HepG2 (cell line): ENCODE data around the gene CLPTM1. TPM values are rescaled to one million over a fixed set of nuclear protein-coding genes. Genes with fewer than 3 reads are reported as not detected.
A peak's percentile ranks its signal among the peaks of the same experiment; 100 is the strongest.

Experiments
- ATAC-seq: fragments of 200-7000 bp; cut with Tn5 transposase; 3 replicates; pipeline ENCODE4 v1.9.1; 2020; ENCODE audit warnings: mild to moderate bottlenecking, moderate library complexity
- BruUV-seq: library from RNA; stranded (reverse); fragments of 400-500 nt; replicated peaks from 2 replicates; lab custom pipeline; 2021; lab: Mats Ljungman, UMichigan
- CTCF ChIA-PET: fragments of 300-600 bp; formaldehyde crosslinking; extraction: SDS; loops from one replicate; lab custom pipeline; 2021; ENCODE audit warnings: low total read pairs, inconsistent platforms, low intra/inter-chr PET ratio; lab: Yijun Ruan, JAX
- POLR2A ChIA-PET: fragments of 350-600 bp; sonication (Branson Sonifier 250); formaldehyde crosslinking; loops from one replicate; lab custom pipeline; 2020; ENCODE audit warnings: antibody characterized with exemption, inconsistent platforms; lab: Yijun Ruan, JAX
- DNase-seq: peaks from one replicate; pipeline ENCODE4 v3.0.0-alpha.2; 2015; ENCODE audit warnings: low spot score
- FAIRE-seq: peaks from 3 replicates; lab custom pipeline; 2011; peaks lifted over from hg19 to GRCh38; lab: Jason Lieb, UNC
- H2AFZ ChIP-seq: one replicate; pipeline ENCODE4 v1.6.1; 2011; ENCODE audit warnings: low read length, inconsistent platforms
- H3K27ac ChIP-seq: fragments of 300-600 bp; 3 replicates; pipeline ENCODE4 v1.8.0; 2011; ENCODE audit warnings: mixed run types, mild to moderate bottlenecking, mixed read lengths, low read length, inconsistent platforms; ENCODE audit not compliant: insufficient read depth; ENCODE audit errors: extremely low read length
- H3K27me3 ChIP-seq, 2 experiments: fragments of 200-600 bp in 1 of 2; 2 replicates in 1 of 2; 3 replicates in 1 of 2; pipeline versions ENCODE4 v1.6.0 to v1.8.0; 2011; ENCODE audit warnings: low read length in 2 of 2, mild to moderate bottlenecking in 2 of 2, moderate library complexity in 2 of 2, inconsistent platforms in 1 of 2; ENCODE audit not compliant: insufficient read depth in 2 of 2, control insufficient read depth in 1 of 2
- H3K36me3 ChIP-seq, 2 experiments: fragments of 200-600 bp in 1 of 2; replicated peaks in 1 of 2; 2 replicates in 1 of 2; 3 replicates in 1 of 2; pipeline versions ENCODE4 v1.5.1 to v1.8.0; 2011; ENCODE audit warnings: low read length in 2 of 2, inconsistent platforms in 1 of 2; ENCODE audit not compliant: insufficient read depth in 2 of 2, control insufficient read depth in 1 of 2
- H3K4me1 ChIP-seq: 2 replicates; pipeline ENCODE4 v1.5.1; 2012; ENCODE audit warnings: low read length, inconsistent platforms; ENCODE audit not compliant: insufficient read depth
- H3K4me2 ChIP-seq: 2 replicates; pipeline ENCODE4 v1.6.0; 2011; ENCODE audit warnings: low read depth, low read length, inconsistent platforms
- H3K4me3 ChIP-seq, 3 experiments: fragments of 200-600 bp in 1 of 3; sonication (generic), shearing (Covaris generic) in 1 of 3; replicated peaks in 1 of 3; 2 replicates each; pipeline ENCODE4 v1.5.1; 2011 to 2016; ENCODE audit warnings: low read length in 3 of 3, inconsistent platforms in 2 of 3, low read depth in 2 of 3, mild to moderate bottlenecking in 2 of 3, control low read depth in 1 of 3, mixed read lengths in 1 of 3; ENCODE audit not compliant: insufficient read depth in 1 of 3
- H3K79me2 ChIP-seq: one replicate; pipeline ENCODE4 v1.6.1; 2011; ENCODE audit warnings: low read length, inconsistent platforms; ENCODE audit not compliant: insufficient read depth
- H3K9ac ChIP-seq: 2 replicates; pipeline ENCODE4 v1.6.0; 2011; ENCODE audit warnings: mild to moderate bottlenecking, low read depth, low read length, inconsistent platforms; ENCODE audit not compliant: insufficient read depth
- H3K9me3 ChIP-seq: 2 replicates; pipeline ENCODE4 v1.5.1; 2012; ENCODE audit warnings: mild to moderate bottlenecking, low read length
- H4K20me1 ChIP-seq: 2 replicates; pipeline ENCODE4 v1.6.0; 2011; ENCODE audit warnings: inconsistent platforms, mild to moderate bottlenecking, low read length, moderate library complexity; ENCODE audit not compliant: insufficient read depth
- KDM5A ChIP-seq: fragments of 200-600 bp; sonication (generic); IDR thresholded peaks from 2 replicates; pipeline ENCODE4 v1.7.0; 2018; ENCODE audit warnings: antibody characterized with exemption, mild to moderate bottlenecking, low read length, borderline replicate concordance
- TOPORS ChIP-seq: sonication (generic); formaldehyde crosslinking; IDR thresholded peaks from 2 replicates; pipeline ENCODE4 v1.8.0; 2023; ENCODE audit warnings: mild to moderate bottlenecking, missing genetic modification reagents
- ZKSCAN8 ChIP-seq: IDR thresholded peaks from 2 replicates; pipeline ENCODE4 v1.6.1; 2016; ENCODE audit warnings: borderline replicate concordance, missing genetic modification reagents, missing compliant biosample characterization
- ZMYM3 ChIP-seq: sonication (generic); formaldehyde crosslinking; IDR thresholded peaks from 2 replicates; pipeline ENCODE4 v1.5.1; 2020; ENCODE audit warnings: mild to moderate bottlenecking, missing genetic modification reagents
- ZNF768 ChIP-seq: sonication (generic); formaldehyde crosslinking; IDR thresholded peaks from 2 replicates; pipeline ENCODE4 v1.4.0; 2020; ENCODE audit warnings: missing genetic modification reagents
- WGBS: methylation state at CpG from one replicate; pipeline ENCODE4 v1.1.6; 2017; ENCODE audit warnings: low lambda C conversion rate; 5-methylcytosine and 5-hydroxymethylcytosine counted together
- in situ Hi-C: cut with HindIII; loops from 2 replicates; pipeline ENCODE4 v1.10.0; 2017; ENCODE audit warnings: low pct_unique_long_range_greater_than_20kb; ENCODE audit not compliant: extremely low pct_ligation_motif_present
- intact Hi-C: fragments of 100-400 bp; cut with micrococcal nuclease; formaldehyde crosslinking; loops from one replicate; pipeline ENCODE4 v1.10.0; 2022; ENCODE audit not compliant: unreplicated experiment
- polyA plus RNA-seq, 8 experiments: library from polyadenylated mRNA; depleted of rRNA in 3 of 8; stranded (reverse) in 7 of 8; unstranded in 1 of 8; fragments of >200 nt; fragmentation: Illumina TruSeq in 4 of 8; extraction: Trizol in 4 of 8; gene quantifications; 2 replicates each; pipeline versions ENCODE4 v1.2.1 to v1.2.3, GENCODE V29; 2011 to 2016; ENCODE audit warnings: low read depth in 4 of 8, missing spikeins in 1 of 8, mixed read lengths in 1 of 8; ENCODE audit not compliant: insufficient read depth in 1 of 8
- total RNA-seq, 5 experiments: library from RNA; depleted of rRNA; stranded (reverse); fragments of >200 nt; fragmentation: Illumina TruSeq; extraction: Trizol; gene quantifications; 2 replicates each; pipeline ENCODE4 v1.2.3, GENCODE V29; 2016; ENCODE audit warnings: low read depth in 1 of 5
- TF ChIP-seq, protein P1 (sequence below): IDR thresholded peaks from 2 replicates; pipeline ENCODE4 v1.6.1; 2016

CLPTM1 gene
- total and polyA plus RNA-seq, 2 of the 13 experiments (the other 11 are each of a cell fraction or from before 2014, with no cell fraction given): 34.9 to 42.8 TPM

- TF ChIP-seq ZKSCAN8: no peak
- no peak for TF ChIP-seq TOPORS (CRISPR knock-in tag)
- TF ChIP-seq, all 625 proteins: peak for 24
Observed at GRCh38 chr19:44930088-44930487, 25.1 kb upstream of the CLPTM1 start (continued).

DNA sequence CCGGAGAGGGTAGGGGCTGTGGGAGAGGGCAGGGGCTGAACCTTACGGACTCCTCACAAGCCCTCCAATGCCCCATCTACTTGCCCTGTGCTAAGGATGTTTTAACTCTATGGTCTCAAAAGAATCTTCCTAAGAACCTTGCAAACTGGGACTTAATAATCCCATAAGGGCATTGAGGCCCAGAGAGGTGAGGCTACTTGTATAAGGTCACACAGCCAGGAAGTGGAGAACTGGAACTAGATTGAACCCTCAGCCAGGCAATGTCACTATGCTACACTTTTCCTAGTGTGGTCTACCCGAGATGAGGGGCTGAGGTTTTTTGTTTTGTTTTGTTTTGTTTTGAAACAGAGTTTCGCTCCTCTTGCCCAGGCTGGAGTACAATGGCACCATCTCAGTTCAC, 23.6 kb upstream of the CLPTM1 start:
- Histone ChIP-seq H3K4me3 (no peak overlapping the region), H3K27ac (no peak overlapping the region), H3K9ac (no peak overlapping the region), H3K9me3 (no peaks in the 10 kb centered on the region), H2AFZ (no peak overlapping the region), H3K79me2 (peaks cover 4% of the 10 kb centered on the region), H3K4me2 (no peak overlapping the region), H3K36me3 (no peaks in the 10 kb centered on the region), H4K20me1 (no peaks in the 10 kb centered on the region), H3K4me1 (peaks cover 77% of the 10 kb centered on the region), H3K27me3 (no peaks in the 10 kb centered on the region)
- CTCF ChIA-PET: no interaction called here
- POLR2A ChIA-PET: no interaction called here
- FAIRE-seq: no peak
- in situ Hi-C loops: no loop called here
- no peak for DNase-seq
- WGBS: 96% methylated on average over 4 of the region's 4 CpGs
- no TSS peak for BruUV-seq
- ATAC-seq: no peak
- intact Hi-C loops: no loop called here
- TF ChIP-seq ZNF768: peak; percentile 87
- 0 out of 2 replicates have a peak, but pooled peaks have one; percentile 45 for TF ChIP-seq ZMYM3 (CRISPR knock-in tag)
- TF ChIP-seq, protein P1, sequence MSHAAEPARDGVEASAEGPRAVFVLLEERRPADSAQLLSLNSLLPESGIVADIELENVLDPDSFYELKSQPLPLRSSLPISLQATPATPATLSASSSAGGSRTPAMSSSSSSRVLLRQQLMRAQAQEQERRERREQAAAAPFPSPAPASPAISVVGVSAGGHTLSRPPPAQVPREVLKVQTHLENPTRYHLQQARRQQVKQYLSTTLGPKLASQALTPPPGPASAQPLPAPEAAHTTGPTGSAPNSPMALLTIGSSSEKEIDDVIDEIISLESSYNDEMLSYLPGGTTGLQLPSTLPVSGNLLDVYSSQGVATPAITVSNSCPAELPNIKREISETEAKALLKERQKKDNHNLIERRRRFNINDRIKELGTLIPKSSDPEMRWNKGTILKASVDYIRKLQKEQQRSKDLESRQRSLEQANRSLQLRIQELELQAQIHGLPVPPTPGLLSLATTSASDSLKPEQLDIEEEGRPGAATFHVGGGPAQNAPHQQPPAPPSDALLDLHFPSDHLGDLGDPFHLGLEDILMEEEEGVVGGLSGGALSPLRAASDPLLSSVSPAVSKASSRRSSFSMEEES: no peak
- no peak for TF ChIP-seq KDM5A
